Caco-2 (cell line): Measurements from ENCODE around the gene MRPL48. TPM values are rescaled to one million over a fixed set of nuclear protein-coding genes. Genes with fewer than 3 reads are reported as not detected.

Experiments used
- BruUV-seq: library from RNA; stranded (reverse); fragments of 400-500 nt; replicated peaks from 2 replicates; lab custom pipeline; 2021; lab: Mats Ljungman, UMichigan
- CTCF ChIA-PET: fragments of 300-600 bp; sonication (Branson Sonifier 250); formaldehyde crosslinking; loops from one replicate; lab custom pipeline; 2022; ENCODE audit warnings: antibody characterized with exemption; lab: Charles Lee
- POLR2A ChIA-PET: fragments of 300-600 bp; sonication (Branson Sonifier 250); formaldehyde crosslinking; loops from one replicate; lab custom pipeline; 2022; ENCODE audit warnings: antibody characterized with exemption; lab: Charles Lee
- DNase-seq, 2 experiments: peaks; one replicate each; pipeline versions ENCODE4 v3.0.0 to v3.0.0-alpha.2; 2020 to 2022
- H3K27me3 ChIP-seq: replicated peaks from 2 replicates; pipeline ENCODE4 v1.6.0; 2011; ENCODE audit warnings: low read length; ENCODE audit not compliant: control insufficient read depth, insufficient read depth
- H3K36me3 ChIP-seq: 2 replicates; pipeline ENCODE4 v1.5.1; 2011; ENCODE audit warnings: low read length; ENCODE audit not compliant: control insufficient read depth, insufficient read depth
- H3K4me1 ChIP-seq: fragments of 250-450 bp; sonication (Bioruptor Pico); 2 replicates; pipeline ENCODE4 v1.5.1; 2020; ENCODE audit warnings: mild to moderate bottlenecking
- H3K4me3 ChIP-seq: 2 replicates; pipeline ENCODE4 v1.5.1; 2011; ENCODE audit warnings: low read depth, mild to moderate bottlenecking, control low read depth, low read length
- H3K9me3 ChIP-seq: fragments of 250-450 bp; sonication (Bioruptor Pico); 2 replicates; pipeline ENCODE4 v1.5.1; 2020; ENCODE audit warnings: mild to moderate bottlenecking, moderate library complexity
- H3K27ac Mint-ChIP-seq: one replicate; pipeline ENCODE4 v1.8.0; 2022; ENCODE audit warnings: mixed read lengths; ENCODE audit not compliant: unreplicated experiment
- H3K27me3 Mint-ChIP-seq: one replicate; pipeline ENCODE4 v1.8.0; 2022; ENCODE audit warnings: mixed read lengths; ENCODE audit not compliant: insufficient read depth, unreplicated experiment
- H3K36me3 Mint-ChIP-seq: one replicate; pipeline ENCODE4 v1.8.0; 2022; ENCODE audit warnings: mild to moderate bottlenecking, mixed read lengths; ENCODE audit not compliant: insufficient read depth, unreplicated experiment
- H3K4me1 Mint-ChIP-seq: one replicate; pipeline ENCODE4 v1.8.0; 2022; ENCODE audit warnings: low read depth, mixed read lengths; ENCODE audit not compliant: unreplicated experiment
- H3K4me3 Mint-ChIP-seq: one replicate; pipeline ENCODE4 v1.8.0; 2022; ENCODE audit warnings: mild to moderate bottlenecking, moderate library complexity, mixed read lengths; ENCODE audit not compliant: unreplicated experiment
- H3K9me3 Mint-ChIP-seq: one replicate; pipeline ENCODE4 v1.8.0; 2022; ENCODE audit warnings: mixed read lengths; ENCODE audit not compliant: unreplicated experiment
- CTCF ChIP-seq, 2 experiments: fragments of 200-600 bp in 1 of 2; IDR thresholded peaks; 1 replicate in 1 of 2; 2 replicates in 1 of 2; pipeline versions ENCODE4 v1.5.1 to v1.8.0; 2011 to 2022; ENCODE audit warnings: antibody characterized with exemption in 1 of 2, control low read depth in 1 of 2, inconsistent platforms in 1 of 2, low read depth in 1 of 2, low read length in 1 of 2, mild to moderate bottlenecking in 1 of 2, moderate library complexity in 1 of 2; ENCODE audit not compliant: insufficient read depth in 1 of 2, severe bottlenecking in 1 of 2, unreplicated experiment in 1 of 2
- intact Hi-C: fragments of 100-400 bp; cut with micrococcal nuclease; formaldehyde crosslinking; loops from one replicate; pipeline ENCODE4 v1.10.0; 2022; ENCODE audit not compliant: unreplicated experiment
- total RNA-seq: library from RNA; stranded (reverse); gene quantifications from 2 replicates; pipeline ENCODE4 v1.2.3, GENCODE V29; 2022

Gene MRPL48
- total RNA-seq, 1 experiment from 2014 or later, result 113 TPM

GRCh38 chr11:73801136-73801535 is 13.5 kb downstream of the MRPL48 start:
- H3K4me1 Mint-ChIP-seq, result peaks cover 8% of the 10 kb centered on the region
- DNase-seq, result no peak
- CTCF ChIA-PET, result no interaction called here

GRCh38 chr11:73804712-73805111 is 17.0 kb downstream of the MRPL48 start:
- no peak for TF ChIP-seq CTCF (IDR thresholded peaks at IDR 0.05; ENCODE audit: insufficient read depth in 1 of 2, low read depth in 1 of 2, low read length in 1 of 2, severe bottlenecking in 1 of 2, unreplicated experiment in 1 of 2)
- BruUV-seq, result no TSS peak
- no peak overlapping the region for H3K4me3 Mint-ChIP-seq
- intact Hi-C loops, result no loop called here
- peaks cover 6% of the 10 kb centered on the region for H3K36me3 Mint-ChIP-seq
- H3K27me3 ChIP-seq, result no peaks in the 10 kb centered on the region
- peak overlapping the region; percentile 40 for H3K27ac Mint-ChIP-seq
- no peak for DNase-seq
- peaks cover 5% of the 10 kb centered on the region; the same call in 1 of the 2 replicates for H3K4me1 ChIP-seq
- ChIA-PET CTCF (no interaction called here), POLR2A (interaction anchor here (0.5 to 1.0 kb wide), 2 partner anchors 17 to 25 kb away, joined by 3 read pairs; no protein-coding TSS in a partner anchor)
- no peaks in the 10 kb centered on the region for H3K9me3 Mint-ChIP-seq
- no peaks in the 10 kb centered on the region; the same call in 1 of the 2 replicates for H3K36me3 ChIP-seq
- H3K4me3 ChIP-seq, result no peak overlapping the region
- H3K27me3 Mint-ChIP-seq, result no peaks in the 10 kb centered on the region
- peaks cover 8% of the 10 kb centered on the region for H3K4me1 Mint-ChIP-seq
- no peaks in the 10 kb centered on the region for H3K9me3 ChIP-seq

More at GRCh38 chr11:73801136-73801535, 13.5 kb downstream of the MRPL48 start:
- Mint-ChIP-seq H3K27me3 (no peaks in the 10 kb centered on the region), H3K36me3 (no peaks in the 10 kb centered on the region), H3K9me3 (no peaks in the 10 kb centered on the region), H3K4me3 (no peak overlapping the region), H3K27ac (no peak overlapping the region)
- Histone ChIP-seq H3K4me3 (no peak overlapping the region), H3K27me3 (no peaks in the 10 kb centered on the region), H3K9me3 (no peaks in the 10 kb centered on the region), H3K36me3 (no peaks in the 10 kb centered on the region), H3K4me1 (peaks cover 5% of the 10 kb centered on the region; the same call in 1 of the 2 replicates)
- no peak for TF ChIP-seq CTCF (IDR thresholded peaks at IDR 0.05; ENCODE audit: insufficient read depth in 1 of 2, low read depth in 1 of 2, low read length in 1 of 2, severe bottlenecking in 1 of 2, unreplicated experiment in 1 of 2)
- intact Hi-C loops, result no loop called here
- BruUV-seq, result no TSS peak
- POLR2A ChIA-PET, result no interaction called here

- Histone ChIP-seq H3K36me3 (no peaks in the 10 kb centered on the region; the same call in 1 of the 2 replicates), H3K4me3 (no peak overlapping the region), H3K27me3 (no peaks in the 10 kb centered on the region), H3K4me1 (peaks cover 5% of the 10 kb centered on the region; the same call in 1 of the 2 replicates), H3K9me3 (no peaks in the 10 kb centered on the region)
- BruUV-seq, result no TSS peak
- Mint-ChIP-seq H3K4me1 (peaks cover 8% of the 10 kb centered on the region), H3K27me3 (no peaks in the 10 kb centered on the region), H3K27ac (no peak overlapping the region), H3K36me3 (peaks cover 12% of the 10 kb centered on the region), H3K4me3 (no peak overlapping the region), H3K9me3 (no peaks in the 10 kb centered on the region)
- intact Hi-C loops, result no loop called here
- DNase-seq, result no peak
- ChIA-PET CTCF (interaction anchor here (0.6 kb wide), 1 partner anchor 20 kb away, joined by 3 read pairs; no protein-coding TSS in a partner anchor), POLR2A (interaction anchor here (0.7 kb wide), 1 partner anchor 46 kb away, joined by 4 read pairs; no protein-coding TSS in a partner anchor)
- TF ChIP-seq CTCF (IDR thresholded peaks at IDR 0.05; ENCODE audit: insufficient read depth in 1 of 2, low read depth in 1 of 2, low read length in 1 of 2, severe bottlenecking in 1 of 2, unreplicated experiment in 1 of 2), result no peak
These were observed 20.4 kb downstream of the MRPL48 start for GRCh38 chr11:73808052-73808451.
